ENCODE data around the gene PDCD4. TPM values are rescaled to one million over a fixed set of nuclear protein-coding genes. Genes with fewer than 3 reads are reported as not detected.

Gene PDCD4
- total and polyA plus RNA-seq, 2 donors (not counting 3 experiments of a cell fraction or from before 2014, with no cell fraction given), result 14.4 to 47.9 TPM

DNA sequence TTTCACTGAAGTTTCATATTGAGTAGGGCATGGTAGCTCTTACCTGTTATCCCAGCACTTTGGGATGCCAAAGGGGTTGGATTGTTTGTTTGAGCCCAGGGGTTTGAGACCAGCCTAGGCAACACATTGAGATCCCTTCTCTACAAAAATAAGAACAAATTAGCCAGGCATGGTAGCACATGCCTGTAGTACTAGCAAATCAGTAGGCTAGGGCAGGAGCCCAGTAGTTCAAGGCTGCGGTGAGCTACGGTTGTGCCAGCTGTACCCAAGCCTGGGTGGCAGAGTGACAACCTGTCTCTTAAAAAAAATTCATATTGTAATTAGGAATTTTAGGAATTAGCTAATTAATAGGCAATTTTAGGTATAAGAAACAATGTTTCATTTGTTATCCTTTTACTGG, 29.3 kb downstream of the PDCD4 start:
- POLR2A ChIA-PET, result no interaction called here
- no TSS peak for BruUV-seq (replicated peaks)
- no peak for FAIRE-seq

More for the DNA sequence above, 29.3 kb downstream of the PDCD4 start:
- TF ChIP-seq MAX (IDR thresholded peaks at IDR 0.05; ENCODE audit: insufficient read depth, insufficient read length) (no peak), MYC (IDR thresholded peaks at IDR 0.05; ENCODE audit: low read depth, low read length) (no peak), FOS (IDR thresholded peaks at IDR 0.05; ENCODE audit: borderline replicate concordance, insufficient read depth, low read length) (no peak), JUN (IDR thresholded peaks at IDR 0.05; ENCODE audit: borderline replicate concordance, insufficient read depth, insufficient read length, low read depth) (no peak), GATA2 (IDR thresholded peaks at IDR 0.05; ENCODE audit: insufficient read depth, insufficient read length, low read depth, low read length) (no peak), POLR2A (IDR thresholded peaks at IDR 0.05; ENCODE audit: low read depth, low read length) (no peak), POLR2AphosphoS5 (IDR thresholded peaks at IDR 0.05; ENCODE audit: insufficient read depth, low read depth, low read length) (no peak)
- TF ChIP-seq, protein P1, sequence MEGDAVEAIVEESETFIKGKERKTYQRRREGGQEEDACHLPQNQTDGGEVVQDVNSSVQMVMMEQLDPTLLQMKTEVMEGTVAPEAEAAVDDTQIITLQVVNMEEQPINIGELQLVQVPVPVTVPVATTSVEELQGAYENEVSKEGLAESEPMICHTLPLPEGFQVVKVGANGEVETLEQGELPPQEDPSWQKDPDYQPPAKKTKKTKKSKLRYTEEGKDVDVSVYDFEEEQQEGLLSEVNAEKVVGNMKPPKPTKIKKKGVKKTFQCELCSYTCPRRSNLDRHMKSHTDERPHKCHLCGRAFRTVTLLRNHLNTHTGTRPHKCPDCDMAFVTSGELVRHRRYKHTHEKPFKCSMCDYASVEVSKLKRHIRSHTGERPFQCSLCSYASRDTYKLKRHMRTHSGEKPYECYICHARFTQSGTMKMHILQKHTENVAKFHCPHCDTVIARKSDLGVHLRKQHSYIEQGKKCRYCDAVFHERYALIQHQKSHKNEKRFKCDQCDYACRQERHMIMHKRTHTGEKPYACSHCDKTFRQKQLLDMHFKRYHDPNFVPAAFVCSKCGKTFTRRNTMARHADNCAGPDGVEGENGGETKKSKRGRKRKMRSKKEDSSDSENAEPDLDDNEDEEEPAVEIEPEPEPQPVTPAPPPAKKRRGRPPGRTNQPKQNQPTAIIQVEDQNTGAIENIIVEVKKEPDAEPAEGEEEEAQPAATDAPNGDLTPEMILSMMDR (IDR thresholded peaks at IDR 0.05; ENCODE audit: extremely low read depth in 1 of 2, insufficient read depth in 1 of 2, low read depth in 1 of 2, low read length in 2 of 2), result no peak
- no peak for DNase-seq (ENCODE audit: low read depth, low spot score)
- CTCF ChIA-PET, result interaction anchor here (1.0 to 1.8 kb wide), 3 partner anchors 7 to 155 kb away, joined by 3 to 5 read pairs (median 3); no protein-coding TSS in a partner anchor
- dilution Hi-C loops (cut with MboI; ENCODE audit: extremely low pct_ligation_motif_present, low sequenced_read_pairs) (no loop called here), intact Hi-C loops (cut with micrococcal nuclease) (no loop called here)
- H3K4me2 ChIP-seq (ENCODE audit: insufficient read depth, low read length), result no peak overlapping the region
- H3K9ac ChIP-seq (replicated peaks; ENCODE audit: extremely low read depth, insufficient read depth, low read length), result no peak overlapping the region
- no peaks in the 10 kb centered on the region for H3K27me3 ChIP-seq (ENCODE audit: control insufficient read depth in 2 of 2, insufficient read depth in 2 of 2, low read length in 2 of 2)
- H3K36me3 ChIP-seq (ENCODE audit: control insufficient read depth in 2 of 2, extremely low read depth in 1 of 2, insufficient read depth in 2 of 2, low read length in 2 of 2), result peaks cover 7 to 8% of the 10 kb centered on the region in 2 experiments
- no peaks in the 10 kb centered on the region for H4K20me1 ChIP-seq (replicated peaks; ENCODE audit: control insufficient read depth, extremely low read depth, insufficient read depth, low read length)
- H3K9me1 ChIP-seq (replicated peaks; ENCODE audit: control insufficient read depth, extremely low read depth, insufficient read depth, low read length), result no peaks in the 10 kb centered on the region
- no peaks in the 10 kb centered on the region for H3K4me1 ChIP-seq (ENCODE audit: control insufficient read depth, extremely low read depth, insufficient read depth, low read length)
- H3K9me3 ChIP-seq (replicated peaks; ENCODE audit: control insufficient read depth, insufficient read depth, low read length), result no peaks in the 10 kb centered on the region
- H3K27ac ChIP-seq (ENCODE audit: insufficient read depth, low read depth, low read length), result no peak overlapping the region
- H2AFZ ChIP-seq (ENCODE audit: low read depth, low read length), result no peak overlapping the region
- H3K4me3 ChIP-seq (replicated peaks in 1 of 3; ENCODE audit: insufficient read depth in 1 of 3, low read depth in 1 of 3, low read length in 3 of 3), result no peak overlapping the region
- no peaks in the 10 kb centered on the region for H3K79me2 ChIP-seq (ENCODE audit: control insufficient read depth, insufficient read depth, low read length)

All from endothelial cell of umbilical vein (primary cell).